Measurements from ENCODE around the gene RESP18.
A peak's percentile ranks its signal among the peaks of the same experiment; 100 is the strongest.

The RESP18 gene

DNA sequence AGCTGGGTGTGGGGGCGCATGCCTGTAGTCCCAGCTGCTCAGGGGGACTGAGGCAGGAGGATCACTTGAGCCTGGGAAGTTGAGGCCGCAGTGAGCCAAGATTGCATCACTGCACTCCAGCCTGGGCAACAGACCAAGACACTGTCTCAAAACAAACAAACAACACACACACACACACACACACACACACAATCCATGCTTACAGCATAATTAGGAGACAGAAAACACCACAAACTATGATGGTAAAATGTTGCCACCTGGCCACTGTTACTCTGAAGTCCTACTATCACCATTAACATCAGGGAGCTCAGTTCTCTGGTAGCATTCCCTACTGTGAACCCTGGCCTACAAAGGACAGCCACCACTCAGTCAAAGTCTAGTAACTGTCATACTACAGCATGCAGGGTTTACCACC is 36.9 kb upstream of the RESP18 start (continued):
- TF ChIP-seq ZNF521 (tag by site-specific recombination; IDR thresholded peaks at IDR 0.05) (peak; percentile 46; the same call in 1 of the 2 replicates), ZNF785 (tag by site-specific recombination; IDR thresholded peaks at IDR 0.05) (peak; percentile 88; the same call in 1 of the 2 replicates), MZF1 (tag by site-specific recombination; IDR thresholded peaks at IDR 0.05; ENCODE audit: borderline replicate concordance) (no peak; the same call in 1 of the 2 replicates), ZNF10 (tag by site-specific recombination; IDR thresholded peaks at IDR 0.05) (no peak), SP7 (tag by site-specific recombination; IDR thresholded peaks at IDR 0.05) (peak; percentile 79; the same call in 1 of the 2 replicates), ZNF664 (tag by site-specific recombination; IDR thresholded peaks at IDR 0.05) (no peak), ZIC2 (tag by site-specific recombination; IDR thresholded peaks at IDR 0.05) (peak; percentile 22; the same call in 1 of the 2 replicates), ZFP3 (tag by site-specific recombination; IDR thresholded peaks at IDR 0.05; ENCODE audit: low read depth) (no peak), ZNF341 (tag by site-specific recombination; IDR thresholded peaks at IDR 0.05; ENCODE audit: low read depth) (no peak), TCF7L2 (IDR thresholded peaks at IDR 0.05; ENCODE audit: borderline replicate concordance, low read depth, low read length) (no peak), ZNF2 (tag by site-specific recombination; IDR thresholded peaks at IDR 0.05) (peak; percentile 98), GFI1B (tag by site-specific recombination; IDR thresholded peaks at IDR 0.05) (no peak), ZNF585B (tag by site-specific recombination; IDR thresholded peaks at IDR 0.05) (no peak), ZNF610 (tag by site-specific recombination; IDR thresholded peaks at IDR 0.05; ENCODE audit: borderline replicate concordance) (no peak), ZNF223 (tag by site-specific recombination; IDR thresholded peaks at IDR 0.05) (no peak), ZNF830 (tag by site-specific recombination; IDR thresholded peaks at IDR 0.05; ENCODE audit: low read depth) (no peak), MYNN (tag by site-specific recombination; IDR thresholded peaks at IDR 0.05; ENCODE audit: borderline replicate concordance) (no peak), SCRT2 (tag by site-specific recombination; IDR thresholded peaks at IDR 0.05) (no peak), ZNF302 (tag by site-specific recombination; IDR thresholded peaks at IDR 0.05; ENCODE audit: low read depth) (no peak), HOXA7 (CRISPR knock-in tag; IDR thresholded peaks at IDR 0.05; ENCODE audit: borderline replicate concordance) (no peak), ZNF660 (tag by site-specific recombination; IDR thresholded peaks at IDR 0.05) (no peak), KLF8 (tag by site-specific recombination; IDR thresholded peaks at IDR 0.05) (peak; percentile 86), ZNF514 (tag by site-specific recombination; IDR thresholded peaks at IDR 0.05) (no peak), ZNF624 (tag by site-specific recombination; IDR thresholded peaks at IDR 0.05) (0 out of 2 replicates have a peak, but pooled peaks have one; percentile 49), ZNF621 (tag by site-specific recombination; IDR thresholded peaks at IDR 0.05) (peak; percentile 79), SCRT1 (tag by site-specific recombination; IDR thresholded peaks at IDR 0.05; ENCODE audit: borderline replicate concordance) (0 out of 2 replicates have a peak, but pooled peaks have one; percentile 25), ZNF623 (tag by site-specific recombination; IDR thresholded peaks at IDR 0.05) (no peak; the same call in 1 of the 2 replicates), ZNF354C (tag by site-specific recombination; IDR thresholded peaks at IDR 0.05; ENCODE audit: borderline replicate concordance, low read depth) (no peak)
- TF ChIP-seq, protein P1, sequence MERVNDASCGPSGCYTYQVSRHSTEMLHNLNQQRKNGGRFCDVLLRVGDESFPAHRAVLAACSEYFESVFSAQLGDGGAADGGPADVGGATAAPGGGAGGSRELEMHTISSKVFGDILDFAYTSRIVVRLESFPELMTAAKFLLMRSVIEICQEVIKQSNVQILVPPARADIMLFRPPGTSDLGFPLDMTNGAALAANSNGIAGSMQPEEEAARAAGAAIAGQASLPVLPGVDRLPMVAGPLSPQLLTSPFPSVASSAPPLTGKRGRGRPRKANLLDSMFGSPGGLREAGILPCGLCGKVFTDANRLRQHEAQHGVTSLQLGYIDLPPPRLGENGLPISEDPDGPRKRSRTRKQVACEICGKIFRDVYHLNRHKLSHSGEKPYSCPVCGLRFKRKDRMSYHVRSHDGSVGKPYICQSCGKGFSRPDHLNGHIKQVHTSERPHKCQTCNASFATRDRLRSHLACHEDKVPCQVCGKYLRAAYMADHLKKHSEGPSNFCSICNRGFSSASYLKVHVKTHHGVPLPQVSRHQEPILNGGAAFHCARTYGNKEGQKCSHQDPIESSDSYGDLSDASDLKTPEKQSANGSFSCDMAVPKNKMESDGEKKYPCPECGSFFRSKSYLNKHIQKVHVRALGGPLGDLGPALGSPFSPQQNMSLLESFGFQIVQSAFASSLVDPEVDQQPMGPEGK (tag by site-specific recombination; IDR thresholded peaks at IDR 0.05), result peak; percentile 63
- TF ChIP-seq, protein P2, sequence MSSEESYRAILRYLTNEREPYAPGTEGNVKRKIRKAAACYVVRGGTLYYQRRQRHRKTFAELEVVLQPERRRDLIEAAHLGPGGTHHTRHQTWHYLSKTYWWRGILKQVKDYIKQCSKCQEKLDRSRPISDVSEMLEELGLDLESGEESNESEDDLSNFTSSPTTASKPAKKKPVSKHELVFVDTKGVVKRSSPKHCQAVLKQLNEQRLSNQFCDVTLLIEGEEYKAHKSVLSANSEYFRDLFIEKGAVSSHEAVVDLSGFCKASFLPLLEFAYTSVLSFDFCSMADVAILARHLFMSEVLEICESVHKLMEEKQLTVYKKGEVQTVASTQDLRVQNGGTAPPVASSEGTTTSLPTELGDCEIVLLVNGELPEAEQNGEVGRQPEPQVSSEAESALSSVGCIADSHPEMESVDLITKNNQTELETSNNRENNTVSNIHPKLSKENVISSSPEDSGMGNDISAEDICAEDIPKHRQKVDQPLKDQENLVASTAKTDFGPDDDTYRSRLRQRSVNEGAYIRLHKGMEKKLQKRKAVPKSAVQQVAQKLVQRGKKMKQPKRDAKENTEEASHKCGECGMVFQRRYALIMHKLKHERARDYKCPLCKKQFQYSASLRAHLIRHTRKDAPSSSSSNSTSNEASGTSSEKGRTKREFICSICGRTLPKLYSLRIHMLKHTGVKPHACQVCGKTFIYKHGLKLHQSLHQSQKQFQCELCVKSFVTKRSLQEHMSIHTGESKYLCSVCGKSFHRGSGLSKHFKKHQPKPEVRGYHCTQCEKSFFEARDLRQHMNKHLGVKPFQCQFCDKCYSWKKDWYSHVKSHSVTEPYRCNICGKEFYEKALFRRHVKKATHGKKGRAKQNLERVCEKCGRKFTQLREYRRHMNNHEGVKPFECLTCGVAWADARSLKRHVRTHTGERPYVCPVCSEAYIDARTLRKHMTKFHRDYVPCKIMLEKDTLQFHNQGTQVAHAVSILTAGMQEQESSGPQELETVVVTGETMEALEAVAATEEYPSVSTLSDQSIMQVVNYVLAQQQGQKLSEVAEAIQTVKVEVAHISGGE (tag by site-specific recombination; conservative IDR thresholded peaks at IDR 0.05; ENCODE audit: low read depth), result no peak
- TF ChIP-seq, protein P3, sequence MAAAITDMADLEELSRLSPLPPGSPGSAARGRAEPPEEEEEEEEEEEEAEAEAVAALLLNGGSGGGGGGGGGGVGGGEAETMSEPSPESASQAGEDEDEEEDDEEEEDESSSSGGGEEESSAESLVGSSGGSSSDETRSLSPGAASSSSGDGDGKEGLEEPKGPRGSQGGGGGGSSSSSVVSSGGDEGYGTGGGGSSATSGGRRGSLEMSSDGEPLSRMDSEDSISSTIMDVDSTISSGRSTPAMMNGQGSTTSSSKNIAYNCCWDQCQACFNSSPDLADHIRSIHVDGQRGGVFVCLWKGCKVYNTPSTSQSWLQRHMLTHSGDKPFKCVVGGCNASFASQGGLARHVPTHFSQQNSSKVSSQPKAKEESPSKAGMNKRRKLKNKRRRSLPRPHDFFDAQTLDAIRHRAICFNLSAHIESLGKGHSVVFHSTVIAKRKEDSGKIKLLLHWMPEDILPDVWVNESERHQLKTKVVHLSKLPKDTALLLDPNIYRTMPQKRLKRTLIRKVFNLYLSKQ (tag by site-specific recombination; IDR thresholded peaks at IDR 0.05; ENCODE audit: borderline replicate concordance), result no peak
- TF ChIP-seq, protein P4, sequence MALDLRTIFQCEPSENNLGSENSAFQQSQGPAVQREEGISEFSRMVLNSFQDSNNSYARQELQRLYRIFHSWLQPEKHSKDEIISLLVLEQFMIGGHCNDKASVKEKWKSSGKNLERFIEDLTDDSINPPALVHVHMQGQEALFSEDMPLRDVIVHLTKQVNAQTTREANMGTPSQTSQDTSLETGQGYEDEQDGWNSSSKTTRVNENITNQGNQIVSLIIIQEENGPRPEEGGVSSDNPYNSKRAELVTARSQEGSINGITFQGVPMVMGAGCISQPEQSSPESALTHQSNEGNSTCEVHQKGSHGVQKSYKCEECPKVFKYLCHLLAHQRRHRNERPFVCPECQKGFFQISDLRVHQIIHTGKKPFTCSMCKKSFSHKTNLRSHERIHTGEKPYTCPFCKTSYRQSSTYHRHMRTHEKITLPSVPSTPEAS (tag by site-specific recombination; IDR thresholded peaks at IDR 0.05), result peak; percentile 97

Measured in HEK293 (cell line).